Pulmonary artery endothelial cell (primary cell): ENCODE results near the gene ZFPL1. TPM values are rescaled to one million over a fixed set of nuclear protein-coding genes. Genes with fewer than 3 reads are reported as not detected.

Experiments used
- DNase-seq: peaks from one replicate; pipeline ENCODE4 v3.0.0-alpha.2; 2011; ENCODE audit warnings: low read depth, low spot score
- total RNA-seq: library from RNA; depleted of rRNA; stranded (reverse); fragments of >200 nt; gene quantifications from 2 replicates; pipeline ENCODE4 v1.2.3, GENCODE V29; 2014

ZFPL1 gene
- total RNA-seq, 1 donor from 2014 or later = 34.6 TPM

DNA sequence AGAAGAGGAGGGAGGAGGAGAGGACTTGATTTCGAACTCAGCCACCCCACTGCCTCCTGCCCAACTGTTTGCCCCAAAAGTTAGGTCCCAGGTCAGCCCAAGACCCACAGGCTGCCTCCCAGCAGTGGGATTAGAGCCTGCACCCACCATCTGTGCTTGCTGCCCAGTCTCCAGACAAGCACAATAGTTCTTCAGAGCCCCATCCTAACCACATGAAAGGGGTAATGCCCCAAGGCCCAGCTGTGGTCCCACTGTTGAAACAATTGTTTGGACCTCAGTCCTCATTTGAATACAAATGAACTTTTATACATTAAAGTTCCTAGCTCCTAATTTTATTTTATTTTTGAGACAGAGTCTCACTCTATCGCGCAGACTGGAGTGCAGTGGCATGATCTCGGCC lies 6.6 kb downstream of the ZFPL1 start:
- no peak for DNase-seq

DNA sequence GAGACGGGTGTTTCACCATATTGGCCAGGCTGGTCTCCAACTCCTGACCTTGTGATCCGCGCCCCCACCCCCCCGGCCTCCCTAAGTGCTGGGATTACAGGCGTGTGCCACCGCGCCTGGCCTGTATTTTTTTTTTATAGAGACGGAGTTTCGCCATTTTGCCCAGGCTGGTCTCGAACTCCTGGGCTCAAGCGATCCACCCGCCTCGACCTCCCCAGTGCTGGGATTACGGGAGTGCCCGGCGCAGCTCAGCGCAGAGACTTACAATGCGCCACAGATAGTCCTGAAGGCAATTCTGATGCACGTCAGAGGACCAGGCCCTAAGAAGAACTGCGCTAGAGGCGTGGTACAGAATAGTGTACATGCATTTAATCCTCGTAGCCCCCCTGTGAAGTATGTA lies 11.4 kb downstream of the ZFPL1 start:
- DNase-seq = no peak

DNA sequence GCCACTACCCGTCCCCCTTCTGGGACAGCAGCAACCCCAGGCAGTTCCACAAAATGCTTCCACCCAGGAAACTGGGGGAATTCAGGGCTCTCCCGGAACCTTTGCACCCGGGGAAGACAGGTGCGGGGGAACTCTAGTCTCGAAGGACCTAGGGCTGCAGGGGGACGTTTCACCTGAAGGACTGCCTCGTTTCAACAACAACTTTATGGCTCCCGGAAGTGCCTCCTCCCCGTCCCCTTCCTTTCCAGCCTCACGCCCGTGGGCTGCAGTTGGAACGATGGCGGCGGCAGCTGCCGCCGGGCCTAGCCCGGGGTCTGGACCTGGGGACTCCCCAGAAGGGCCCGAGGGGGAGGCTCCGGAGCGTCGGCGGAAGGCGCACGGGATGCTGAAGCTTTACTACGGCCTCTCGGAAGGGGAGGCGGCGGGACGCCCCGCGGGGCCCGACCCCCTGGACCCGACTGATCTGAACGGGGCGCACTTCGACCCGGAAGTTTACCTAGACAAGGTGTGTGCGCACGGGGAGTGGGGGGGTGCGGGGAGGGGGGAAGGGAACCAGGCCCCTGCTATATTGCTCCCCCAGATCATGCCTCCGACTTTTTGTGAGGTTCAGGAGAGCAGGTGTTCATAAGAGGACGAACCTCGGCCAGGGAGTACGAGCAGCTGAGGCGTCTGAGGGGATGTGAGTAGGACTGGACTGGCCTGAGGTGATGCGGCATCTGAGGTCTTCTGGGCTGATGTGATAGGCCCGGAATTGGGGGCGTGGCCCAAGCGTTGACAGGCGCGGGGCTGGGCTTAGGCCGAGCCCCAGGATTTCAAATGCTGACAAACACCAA lies 12.2 kb downstream of the ZFPL1 start, which contains the start of gene VPS51:
TSS of gene VPS51 (plus strand) at position 241 of the 833 bp plus-strand sequence. CDS start at position 278, 37 bp downstream.
- DNase-seq = peak; percentile 79

DNA sequence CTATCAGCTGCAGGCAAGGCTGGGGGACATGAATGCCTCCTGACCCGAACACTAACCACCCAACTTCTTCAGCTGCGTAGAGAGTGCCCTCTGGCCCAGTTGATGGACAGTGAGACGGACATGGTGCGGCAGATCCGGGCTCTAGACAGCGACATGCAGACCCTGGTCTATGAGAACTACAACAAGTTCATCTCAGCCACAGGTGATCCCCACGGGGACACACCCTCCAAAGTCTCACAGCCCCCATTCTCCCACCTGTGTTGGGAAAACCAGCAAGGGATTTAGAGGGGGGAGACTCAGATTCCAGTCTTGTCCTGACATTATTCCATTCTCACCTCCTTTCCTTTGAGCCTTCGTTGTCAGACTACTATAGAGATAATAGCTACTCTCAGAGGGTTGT lies 12.9 kb downstream of the ZFPL1 start:
- DNase-seq = no peak

DNA sequence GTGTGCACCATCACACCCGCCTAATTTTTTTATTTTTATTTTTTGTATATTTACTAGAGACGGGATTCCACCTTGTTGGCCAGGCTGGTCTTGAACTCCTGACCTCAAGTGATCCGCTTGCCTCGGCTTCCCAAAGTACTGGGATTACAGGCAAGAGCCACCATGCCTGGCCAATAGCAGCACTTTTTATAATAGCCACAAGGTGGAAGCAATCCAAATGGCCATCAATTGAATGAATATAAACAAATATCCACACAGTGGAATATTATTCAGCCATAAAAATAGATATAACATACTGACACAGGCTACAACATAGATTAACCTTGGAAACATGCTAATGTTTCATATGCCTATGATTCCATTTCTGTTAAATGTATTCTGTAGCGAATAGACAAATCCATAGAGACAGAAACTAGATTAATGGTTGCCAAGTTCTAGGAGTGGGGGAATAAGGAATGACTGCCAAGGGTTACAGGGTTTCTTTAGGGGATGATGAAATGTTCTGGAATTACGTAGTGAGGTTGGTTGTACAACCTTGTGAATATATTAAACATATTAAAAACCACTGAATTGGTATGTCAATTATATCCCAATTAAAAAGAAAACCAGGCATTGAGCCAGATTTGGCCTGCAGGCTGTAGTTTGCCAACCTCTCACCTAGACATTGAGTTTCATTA lies 16.8 kb downstream of the ZFPL1 start:
- DNase-seq = no peak

DNA sequence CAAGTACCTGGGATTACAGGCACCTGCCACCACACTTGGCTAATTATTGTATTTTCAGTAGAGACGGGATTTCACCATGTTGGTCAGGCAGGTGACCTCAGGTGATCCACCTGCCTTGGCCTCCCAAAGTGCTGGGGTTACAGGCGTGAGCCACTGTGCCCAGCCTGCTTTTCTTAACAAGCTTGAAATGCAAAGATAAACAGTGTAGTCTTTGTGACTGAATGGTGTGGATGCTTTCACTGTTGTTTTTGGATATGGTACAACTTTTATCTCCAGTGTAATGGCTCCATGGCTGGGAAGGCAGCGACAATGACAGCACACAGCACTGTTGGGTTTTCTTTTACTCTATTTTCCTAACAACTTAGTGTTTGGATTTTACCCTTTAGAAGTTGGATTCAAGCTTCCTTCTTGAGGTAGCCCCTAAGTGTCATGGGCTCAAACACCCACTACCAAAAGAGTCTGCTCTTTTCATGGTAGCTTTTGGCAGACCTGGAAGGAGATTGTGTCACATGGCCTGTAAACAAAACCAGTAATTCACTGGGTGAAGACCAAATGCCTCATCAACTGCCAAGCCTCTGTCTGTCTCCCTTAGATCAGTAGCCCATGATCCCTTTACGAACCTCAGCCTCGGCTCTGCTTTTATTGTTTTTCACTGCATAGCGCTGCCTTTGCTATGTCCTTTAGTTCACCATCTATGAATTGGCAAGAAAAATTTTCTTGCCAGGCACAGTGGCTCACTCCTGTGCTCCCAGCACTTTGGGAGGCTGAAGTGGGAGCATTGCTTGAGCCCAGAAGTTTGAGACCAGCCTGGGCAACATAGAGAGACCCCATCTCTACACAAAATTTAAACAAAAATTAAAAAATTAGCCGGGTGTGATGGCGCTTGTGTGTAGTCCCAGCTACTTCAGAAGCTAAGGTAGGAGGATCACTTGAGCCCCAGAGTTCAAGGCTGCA lies 18.4 kb downstream of the ZFPL1 start:
- DNase-seq = no peak

DNA sequence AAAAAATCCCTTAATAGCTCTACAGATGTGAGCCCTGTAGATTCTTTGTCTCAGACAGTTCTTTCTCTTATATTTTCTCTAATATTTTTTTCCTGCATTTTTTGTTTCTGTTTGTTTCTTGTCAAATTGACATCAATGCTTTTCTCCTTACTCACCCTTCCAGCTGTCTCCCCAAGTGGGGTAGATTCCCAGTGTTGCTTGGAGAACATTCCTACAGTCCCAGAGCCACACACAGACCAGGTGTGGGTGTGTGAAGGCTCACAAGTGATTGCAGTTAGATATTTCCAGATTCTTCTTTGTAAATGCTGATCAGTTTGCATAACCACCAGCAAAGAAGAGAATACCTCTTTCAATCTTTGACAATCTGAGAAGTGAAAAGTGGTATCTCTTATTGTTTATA lies 19.5 kb downstream of the ZFPL1 start:
- DNase-seq = no peak

DNA sequence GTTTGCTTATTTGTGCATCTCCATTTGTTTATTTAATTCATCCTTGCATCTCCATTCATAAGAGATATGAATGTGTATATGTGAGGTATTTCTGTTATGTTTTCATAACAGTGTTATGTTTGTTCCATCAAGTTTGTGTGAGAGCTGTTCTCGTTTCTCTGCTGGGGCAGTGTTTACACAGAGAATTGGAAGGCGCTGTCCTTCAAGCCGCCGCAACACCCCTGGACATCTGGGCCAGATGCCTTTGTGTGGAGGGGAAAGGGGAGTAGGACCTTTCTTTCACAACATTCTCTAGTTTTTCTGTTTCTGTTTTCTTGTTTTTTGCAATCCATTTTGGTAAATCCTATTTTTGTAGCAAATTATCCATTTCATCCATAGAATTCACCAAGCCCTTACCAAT lies 20.6 kb downstream of the ZFPL1 start:
- DNase-seq = no peak

DNA sequence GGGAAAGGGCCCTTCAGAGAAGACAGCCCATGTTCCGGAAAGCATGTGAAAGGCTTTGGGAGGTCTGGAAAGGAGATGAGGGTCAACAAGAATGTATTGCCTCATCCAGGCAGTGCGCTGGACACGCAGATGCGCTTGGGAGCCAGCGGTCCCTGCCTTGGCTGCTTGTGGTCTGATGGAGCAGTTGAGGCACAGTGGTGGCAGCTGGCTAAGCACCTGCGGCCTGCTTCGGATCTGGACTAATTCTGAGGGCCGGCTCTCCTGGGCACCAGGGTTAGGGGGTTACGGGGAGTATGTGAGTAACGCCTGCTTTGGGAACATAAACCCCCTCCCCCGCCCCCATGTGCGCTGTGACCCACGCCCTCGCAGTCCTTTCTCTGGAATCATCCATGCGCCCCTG lies 23.1 kb downstream of the ZFPL1 start:
- no peak for DNase-seq

DNA sequence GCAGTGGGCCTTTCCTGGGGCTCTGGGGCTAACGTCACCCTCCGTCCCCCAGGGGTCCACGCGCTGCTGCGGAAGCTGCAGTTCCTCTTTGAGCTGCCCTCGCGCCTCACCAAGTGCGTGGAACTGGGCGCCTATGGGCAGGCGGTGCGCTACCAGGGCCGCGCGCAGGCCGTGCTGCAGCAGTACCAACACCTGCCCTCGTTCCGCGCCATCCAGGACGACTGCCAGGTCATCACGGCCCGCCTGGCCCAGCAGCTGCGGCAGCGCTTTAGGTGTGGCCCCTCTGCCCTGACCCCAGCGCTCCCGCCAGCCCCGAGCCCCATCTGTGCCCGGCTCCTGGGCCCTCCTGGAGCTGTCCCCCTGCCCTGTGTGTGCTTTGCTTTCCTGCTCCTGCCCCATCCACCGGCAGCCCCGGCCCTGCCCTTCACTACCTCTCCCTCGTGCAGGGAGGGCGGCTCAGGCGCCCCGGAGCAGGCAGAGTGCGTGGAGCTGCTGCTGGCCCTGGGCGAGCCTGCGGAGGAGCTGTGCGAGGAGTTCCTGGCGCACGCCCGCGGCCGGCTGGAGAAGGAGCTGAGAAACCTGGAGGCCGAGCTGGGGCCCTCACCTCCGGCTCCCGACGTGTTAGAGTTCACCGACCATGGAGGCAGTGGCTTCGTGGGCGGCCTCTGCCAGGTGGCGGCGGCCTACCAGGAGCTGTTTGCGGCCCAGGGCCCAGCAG lies 23.9 kb downstream of the ZFPL1 start:
- no peak for DNase-seq

DNA sequence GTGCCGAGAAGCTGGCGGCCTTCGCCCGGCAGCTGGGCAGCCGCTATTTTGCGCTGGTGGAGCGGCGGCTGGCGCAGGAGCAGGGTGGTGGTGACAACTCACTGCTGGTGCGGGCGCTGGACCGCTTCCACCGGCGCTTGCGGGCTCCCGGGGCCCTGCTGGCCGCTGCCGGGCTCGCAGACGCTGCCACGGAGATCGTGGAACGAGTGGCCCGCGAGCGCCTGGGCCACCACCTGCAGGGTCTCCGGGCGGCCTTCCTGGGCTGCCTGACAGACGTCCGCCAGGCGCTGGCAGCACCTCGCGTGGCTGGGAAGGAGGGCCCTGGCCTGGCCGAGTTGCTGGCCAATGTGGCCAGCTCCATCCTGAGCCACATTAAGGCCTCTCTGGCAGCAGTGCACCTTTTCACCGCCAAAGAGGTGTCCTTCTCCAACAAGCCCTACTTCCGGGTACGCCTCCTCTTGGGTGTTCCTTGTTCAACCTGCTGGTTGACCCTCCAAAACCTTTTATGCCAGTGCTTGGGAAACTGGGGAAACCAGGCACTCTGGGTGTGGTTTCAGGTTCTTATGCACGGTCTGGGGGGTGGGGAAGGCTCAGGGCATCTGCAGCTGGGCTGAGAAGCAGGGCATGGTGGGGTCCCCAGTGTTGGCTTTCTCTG lies 24.6 kb downstream of the ZFPL1 start:
- no peak for DNase-seq

DNA sequence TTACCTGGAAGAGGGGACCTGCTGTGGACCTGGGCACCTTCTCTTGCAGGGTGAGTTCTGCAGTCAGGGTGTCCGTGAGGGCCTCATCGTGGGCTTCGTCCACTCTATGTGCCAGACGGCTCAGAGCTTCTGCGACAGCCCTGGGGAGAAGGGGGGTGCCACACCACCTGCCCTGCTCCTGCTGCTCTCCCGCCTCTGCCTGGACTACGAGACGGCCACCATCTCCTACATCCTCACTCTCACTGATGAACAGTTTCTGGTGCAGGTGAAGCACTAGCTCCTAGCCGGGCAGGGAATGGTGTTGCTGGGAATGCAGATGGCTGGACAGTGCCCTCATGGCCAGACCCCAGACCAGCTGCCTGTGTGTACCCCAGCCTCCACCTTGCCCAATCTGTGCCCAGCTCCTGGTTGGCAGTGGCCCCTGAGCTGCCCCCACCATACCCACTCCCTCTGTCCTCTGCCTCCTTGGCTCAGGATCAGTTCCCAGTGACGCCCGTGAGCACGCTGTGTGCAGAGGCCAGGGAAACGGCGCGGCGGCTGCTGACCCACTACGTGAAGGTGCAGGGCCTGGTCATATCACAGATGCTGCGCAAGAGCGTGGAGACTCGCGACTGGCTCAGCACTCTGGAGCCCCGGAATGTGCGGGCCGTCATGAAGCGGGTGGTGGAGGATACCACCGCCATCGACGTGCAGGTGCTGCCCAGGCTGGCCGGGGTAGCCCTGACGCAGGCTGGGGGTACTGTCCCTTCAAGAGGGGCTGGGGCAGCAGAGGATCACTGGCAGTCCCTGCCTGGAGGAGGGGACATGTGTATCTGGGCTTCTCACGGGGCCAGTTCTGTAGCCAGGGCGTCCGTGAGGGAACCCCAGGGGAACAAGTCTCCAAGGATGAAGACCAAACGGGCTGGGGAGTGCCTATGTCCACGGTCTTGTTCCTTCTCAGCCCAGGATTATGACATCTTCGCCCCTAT lies 25.5 kb downstream of the ZFPL1 start:
- no peak for DNase-seq

DNA sequence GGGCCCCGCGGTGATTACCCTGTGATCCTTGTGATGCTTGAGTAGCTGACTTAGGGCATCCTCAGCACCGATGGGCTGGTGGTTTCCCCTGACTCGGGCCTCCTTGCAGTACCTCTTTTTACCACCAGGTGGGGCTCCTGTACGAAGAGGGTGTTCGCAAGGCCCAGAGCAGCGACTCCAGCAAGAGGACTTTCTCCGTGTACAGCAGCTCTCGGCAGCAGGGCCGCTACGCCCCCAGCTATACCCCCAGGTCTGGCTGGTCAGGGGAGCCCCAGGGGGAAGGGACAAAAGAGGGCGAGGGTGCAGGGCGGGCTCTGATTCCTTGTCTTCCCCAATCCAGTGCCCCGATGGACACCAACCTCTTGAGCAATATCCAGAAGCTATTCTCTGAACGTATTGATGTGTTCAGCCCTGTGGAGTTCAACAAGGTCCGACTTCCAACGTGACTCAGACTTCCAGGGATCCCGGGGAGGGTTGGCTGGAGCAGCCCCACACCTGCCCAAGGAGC lies 26.4 kb downstream of the ZFPL1 start:
- no peak for DNase-seq

DNA sequence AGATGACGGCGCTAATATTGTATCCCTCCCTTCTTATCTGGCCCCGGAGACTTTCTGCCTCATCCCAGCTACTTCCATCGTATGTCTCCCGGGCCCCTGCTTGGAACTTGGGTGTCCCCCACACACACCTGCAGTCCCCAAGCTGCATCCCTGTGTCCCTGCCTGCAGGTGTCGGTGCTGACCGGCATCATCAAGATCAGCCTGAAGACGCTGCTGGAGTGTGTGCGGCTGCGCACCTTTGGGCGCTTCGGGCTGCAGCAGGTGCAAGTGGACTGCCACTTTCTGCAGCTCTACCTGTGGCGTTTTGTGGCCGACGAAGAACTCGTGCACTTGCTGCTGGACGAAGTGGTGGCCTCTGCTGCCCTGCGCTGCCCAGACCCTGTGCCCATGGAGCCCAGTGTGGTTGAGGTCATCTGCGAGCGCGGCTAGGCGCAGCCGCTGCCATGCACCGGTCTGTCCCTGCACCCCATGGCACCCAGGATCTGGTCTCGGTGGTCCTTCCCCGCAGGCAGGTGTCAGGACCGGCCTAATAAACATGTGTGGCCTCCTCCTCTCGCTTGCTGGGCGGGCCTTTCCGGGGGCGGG lies 27.2 kb downstream of the ZFPL1 start:
- no peak for DNase-seq

DNA sequence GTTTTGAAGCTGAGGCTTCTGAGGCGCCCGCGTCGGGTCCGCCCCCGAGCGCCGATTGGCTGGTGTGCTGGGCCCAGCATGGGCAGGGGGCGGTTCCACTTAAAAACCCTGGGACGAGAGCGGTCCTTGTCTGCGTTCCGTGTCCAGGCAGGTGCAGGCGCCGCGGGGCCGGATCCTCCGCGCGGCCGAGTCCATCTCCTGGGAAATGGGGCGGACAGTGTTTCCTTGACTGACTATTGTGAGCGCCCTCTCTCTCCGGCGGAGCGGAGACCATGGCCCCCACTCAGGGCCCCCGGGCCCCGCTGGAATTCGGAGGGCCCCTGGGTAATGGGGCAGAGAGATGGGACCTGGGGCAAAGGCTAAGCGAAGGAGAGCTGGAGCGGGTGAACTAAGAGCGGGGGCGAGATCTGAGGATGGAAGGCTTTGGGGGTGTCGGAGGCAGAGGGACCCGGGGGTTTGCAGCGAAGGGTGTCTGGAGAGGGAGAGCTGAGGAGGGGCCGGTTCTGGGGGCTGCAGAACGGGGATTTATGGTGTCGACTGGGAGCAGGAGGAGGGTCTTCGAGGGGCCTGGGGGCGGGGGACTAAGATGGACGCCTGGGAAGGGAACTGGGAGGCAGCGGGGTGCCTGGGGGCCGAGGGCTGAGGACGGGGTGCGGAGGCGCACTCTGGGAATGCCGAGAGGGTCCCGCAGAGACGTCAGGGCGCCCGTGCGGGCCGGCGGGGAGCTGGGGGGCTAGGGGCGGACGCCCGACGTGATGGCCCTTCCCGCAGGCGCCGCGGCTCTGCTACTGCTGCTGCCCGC lies 27.9 kb downstream of the ZFPL1 start, which contains the start of gene TM7SF2:
TSS of gene TM7SF2 (plus strand) at position 129 of the 802 bp plus-strand sequence. CDS start at position 273, 144 bp downstream.
- peak; percentile 66 for DNase-seq

DNA sequence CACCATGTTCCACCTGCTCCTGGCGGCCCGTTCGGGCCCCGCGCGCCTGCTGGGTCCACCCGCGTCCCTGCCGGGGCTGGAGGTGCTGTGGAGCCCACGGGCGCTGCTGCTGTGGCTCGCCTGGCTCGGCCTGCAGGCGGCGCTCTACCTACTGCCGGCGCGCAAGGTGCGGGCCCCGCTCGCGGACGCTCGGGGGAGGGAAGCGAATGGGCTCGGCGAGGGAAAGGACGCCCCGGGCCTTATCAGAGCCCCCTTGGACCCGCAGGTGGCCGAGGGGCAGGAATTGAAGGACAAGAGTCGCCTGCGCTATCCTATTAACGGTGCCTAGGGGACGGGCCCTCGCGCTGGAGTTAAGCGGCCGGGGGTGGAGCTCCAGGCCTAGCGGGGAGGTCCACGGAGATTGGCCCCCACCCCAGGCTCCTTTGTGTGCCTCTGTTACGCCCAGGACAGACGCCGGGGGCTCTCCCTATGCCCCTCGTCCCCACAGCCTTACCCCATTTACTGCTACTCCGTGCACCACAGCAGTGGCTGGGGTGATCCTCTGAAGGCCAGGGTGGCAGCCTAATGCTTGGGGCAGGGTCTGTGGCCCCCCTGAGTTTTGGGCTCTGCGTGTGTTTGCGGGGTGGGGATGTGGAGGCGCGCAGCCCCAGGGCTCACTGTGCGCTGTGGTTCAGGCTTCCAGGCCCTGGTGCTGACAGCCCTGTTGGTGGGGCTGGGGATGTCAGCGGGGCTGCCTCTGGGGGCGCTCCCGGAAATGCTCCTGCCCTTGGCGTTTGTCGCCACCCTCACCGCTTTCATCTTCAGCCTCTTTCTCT lies 28.7 kb downstream of the ZFPL1 start:
- no peak for DNase-seq

DNA sequence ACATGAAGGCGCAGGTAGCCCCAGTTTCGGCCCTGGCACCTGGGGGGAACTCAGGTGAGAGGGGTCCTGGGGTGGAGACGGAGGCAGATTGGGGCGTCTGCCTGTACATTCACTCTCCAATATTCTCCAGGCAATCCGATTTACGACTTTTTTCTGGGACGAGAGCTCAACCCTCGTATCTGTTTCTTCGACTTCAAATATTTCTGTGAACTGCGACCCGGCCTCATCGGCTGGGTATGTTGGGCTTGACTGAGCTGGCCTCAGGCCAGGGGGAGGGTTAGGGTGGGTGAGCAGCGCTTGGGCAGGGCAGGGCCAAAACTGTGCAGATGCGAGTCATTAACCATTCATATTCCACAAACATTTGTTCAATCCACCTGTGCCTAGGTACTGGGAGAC lies 29.3 kb downstream of the ZFPL1 start:
- no peak for DNase-seq
